Right atrium auricular region (tissue), 2 donors: ENCODE results near the gene NEK6. TPM values are rescaled to one million over a fixed set of nuclear protein-coding genes. Genes with fewer than 3 reads are reported as not detected.

Experiments used
- DNase-seq: peaks from one replicate; pipeline ENCODE4 v3.0.0-alpha.2; 2019; ENCODE audit warnings: low spot score
- H3K27ac ChIP-seq, 2 donors: fragments of 200-600 bp; sonication (generic); 1 replicate in 1 of 2; 2 replicates in 1 of 2; pipeline ENCODE4 v1.5.1; 2016 to 2019
- H3K27me3 ChIP-seq, 2 donors: fragments of 200-600 bp; sonication (generic); one replicate each; pipeline versions ENCODE4 v1.5.1 to v1.6.0; 2017 to 2019
- H3K36me3 ChIP-seq: fragments of 200-600 bp; sonication (generic); one replicate; pipeline ENCODE4 v1.5.1; 2016
- H3K4me1 ChIP-seq, 2 donors: fragments of 200-600 bp; sonication (generic); one replicate each; pipeline versions ENCODE4 v1.5.1 to v1.6.0; 2017 to 2019
- H3K4me3 ChIP-seq, 2 donors: fragments of 200-600 bp; sonication (generic); 1 replicate in 1 of 2; 2 replicates in 1 of 2; pipeline ENCODE4 v1.5.1; 2017 to 2019; ENCODE audit warnings: mild to moderate bottlenecking in 1 of 2, moderate library complexity in 1 of 2
- H3K9me3 ChIP-seq, 2 donors: fragments of 200-600 bp; sonication (generic); one replicate each; pipeline ENCODE4 v1.5.1; 2019
- total RNA-seq, 2 donors: library from RNA; depleted of rRNA; stranded (reverse); fragments of >200 nt; gene quantifications; one replicate each; pipeline ENCODE4 v1.1.0, GENCODE V29; 2016
- TF ChIP-seq, protein P1 (sequence below), 2 donors: fragments of 200-600 bp; sonication (generic); IDR thresholded peaks; one replicate each; pipeline ENCODE4 v1.5.1; 2019; ENCODE audit warnings: antibody characterized with exemption in 2 of 2

Gene NEK6
- total RNA-seq, 2 donors from 2014 or later, result 9.2 to 9.7 TPM

- no peaks in the 10 kb centered on the region for H3K9me3 ChIP-seq
- DNase-seq, result no peak
- H3K27ac ChIP-seq, result no peak overlapping the region
- H3K4me3 ChIP-seq, result no peak overlapping the region
- TF ChIP-seq, protein P1, sequence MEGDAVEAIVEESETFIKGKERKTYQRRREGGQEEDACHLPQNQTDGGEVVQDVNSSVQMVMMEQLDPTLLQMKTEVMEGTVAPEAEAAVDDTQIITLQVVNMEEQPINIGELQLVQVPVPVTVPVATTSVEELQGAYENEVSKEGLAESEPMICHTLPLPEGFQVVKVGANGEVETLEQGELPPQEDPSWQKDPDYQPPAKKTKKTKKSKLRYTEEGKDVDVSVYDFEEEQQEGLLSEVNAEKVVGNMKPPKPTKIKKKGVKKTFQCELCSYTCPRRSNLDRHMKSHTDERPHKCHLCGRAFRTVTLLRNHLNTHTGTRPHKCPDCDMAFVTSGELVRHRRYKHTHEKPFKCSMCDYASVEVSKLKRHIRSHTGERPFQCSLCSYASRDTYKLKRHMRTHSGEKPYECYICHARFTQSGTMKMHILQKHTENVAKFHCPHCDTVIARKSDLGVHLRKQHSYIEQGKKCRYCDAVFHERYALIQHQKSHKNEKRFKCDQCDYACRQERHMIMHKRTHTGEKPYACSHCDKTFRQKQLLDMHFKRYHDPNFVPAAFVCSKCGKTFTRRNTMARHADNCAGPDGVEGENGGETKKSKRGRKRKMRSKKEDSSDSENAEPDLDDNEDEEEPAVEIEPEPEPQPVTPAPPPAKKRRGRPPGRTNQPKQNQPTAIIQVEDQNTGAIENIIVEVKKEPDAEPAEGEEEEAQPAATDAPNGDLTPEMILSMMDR (IDR thresholded peaks at IDR 0.05), result no peak
- H3K27me3 ChIP-seq, result no peaks in the 10 kb centered on the region
- peaks cover 0 to 33% of the 10 kb centered on the region in 2 donors for H3K4me1 ChIP-seq
- H3K36me3 ChIP-seq, result peaks cover 10% of the 10 kb centered on the region
These were observed 123.6 kb downstream of the NEK6 start for GRCh38 chr9:124381170-124381945.

- peaks cover 0 to 20% of the 10 kb centered on the region in 2 donors for H3K4me1 ChIP-seq
- H3K9me3 ChIP-seq, result no peaks in the 10 kb centered on the region
- no peak for DNase-seq
- no peaks in the 10 kb centered on the region for H3K27me3 ChIP-seq
- no peak overlapping the region for H3K4me3 ChIP-seq
- TF ChIP-seq, protein P1 (IDR thresholded peaks at IDR 0.05), result no peak
- no peak overlapping the region for H3K27ac ChIP-seq
- H3K36me3 ChIP-seq, result peaks cover 10% of the 10 kb centered on the region
These were observed 126.5 kb downstream of the NEK6 start for GRCh38 chr9:124384210-124384609.

GRCh38 chr9:124384846-124385245 is 127.1 kb downstream of the NEK6 start:
- TF ChIP-seq, protein P1 (IDR thresholded peaks at IDR 0.05), result no peak
- Histone ChIP-seq H3K4me1 (peaks cover 0 to 27% of the 10 kb centered on the region in 2 donors), H3K27ac (no peak overlapping the region), H3K27me3 (no peaks in the 10 kb centered on the region), H3K4me3 (no peak overlapping the region), H3K36me3 (peaks cover 10% of the 10 kb centered on the region), H3K9me3 (no peaks in the 10 kb centered on the region)
- DNase-seq, result no peak

DNA sequence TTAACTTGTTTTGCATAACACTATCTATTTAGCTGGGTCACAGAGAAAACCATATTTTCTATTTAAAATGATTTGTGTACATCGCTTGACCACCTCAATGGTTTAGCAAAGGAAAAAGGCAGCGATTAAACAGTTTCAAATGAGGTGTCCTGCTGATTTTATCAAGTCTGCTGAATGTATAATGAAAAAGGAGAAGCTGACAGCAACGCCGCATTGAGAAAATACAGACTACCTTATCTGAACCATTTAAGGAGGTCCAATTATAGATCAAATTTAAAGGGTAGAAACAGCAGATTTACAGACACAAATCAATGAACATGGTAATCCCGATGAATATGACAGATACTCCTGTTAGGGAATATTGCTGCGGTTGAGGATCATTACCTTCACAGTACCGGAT is 127.9 kb downstream of the NEK6 start:
- Histone ChIP-seq H3K27ac (no peak overlapping the region), H3K9me3 (no peaks in the 10 kb centered on the region), H3K4me1 (peaks cover 0 to 30% of the 10 kb centered on the region in 2 donors), H3K27me3 (no peaks in the 10 kb centered on the region), H3K36me3 (peaks cover 10% of the 10 kb centered on the region), H3K4me3 (no peak overlapping the region)
- TF ChIP-seq, protein P1 (IDR thresholded peaks at IDR 0.05), result no peak
- no peak for DNase-seq

DNA sequence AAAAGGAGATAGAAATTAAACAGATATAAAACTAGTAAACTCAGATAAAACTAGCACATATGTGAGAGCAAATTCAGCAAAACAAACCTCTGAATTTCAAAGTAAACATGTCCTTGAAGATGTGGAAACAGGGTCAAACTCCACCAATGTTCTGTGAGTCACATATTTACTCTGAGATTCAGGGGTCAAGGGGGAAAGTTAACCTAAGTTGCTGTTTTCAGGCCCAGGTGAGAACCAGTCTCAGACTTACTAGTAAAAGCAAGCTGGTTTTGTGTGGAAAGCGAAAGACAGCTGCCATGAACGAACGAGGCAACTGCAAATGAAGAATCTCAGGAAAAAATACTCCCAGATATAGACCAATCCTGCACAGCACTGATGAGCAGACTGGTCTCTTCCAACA is 128.5 kb downstream of the NEK6 start:
- DNase-seq, result no peak
- H3K4me1 ChIP-seq, result peaks cover 0 to 36% of the 10 kb centered on the region in 2 donors
- no peaks in the 10 kb centered on the region for H3K27me3 ChIP-seq
- H3K36me3 ChIP-seq, result peaks cover 10% of the 10 kb centered on the region
- no peaks in the 10 kb centered on the region for H3K9me3 ChIP-seq
- TF ChIP-seq, protein P1 (IDR thresholded peaks at IDR 0.05), result no peak
- no peak overlapping the region for H3K27ac ChIP-seq
- no peak overlapping the region for H3K4me3 ChIP-seq
